ENCODE results near the gene SP100.

Gene SP100

GRCh38 chr2:230578106-230578505 lies 162.1 kb downstream of the SP100 start:
- DNase-seq (ENCODE audit: extremely low read depth, insufficient read length) = no peak
- H3K36me3 ChIP-seq (ENCODE audit: control insufficient read depth, insufficient read depth, low read length) = peaks cover 12% of the 10 kb centered on the region
- H3K4me3 ChIP-seq (replicated peaks; ENCODE audit: low read depth, low read length) = no peak overlapping the region
- no peak for TF ChIP-seq CTCF (IDR thresholded peaks at IDR 0.05; ENCODE audit: insufficient read depth, low read length, poor library complexity, severe bottlenecking)
- no peaks in the 10 kb centered on the region for H3K27me3 ChIP-seq (replicated peaks; ENCODE audit: control insufficient read depth, insufficient read depth, low read length)

- peak; percentile 76 for DNase-seq (ENCODE audit: extremely low read depth, insufficient read length)
- no peak overlapping the region; the same call in 1 of the 2 replicates for H3K4me3 ChIP-seq (replicated peaks; ENCODE audit: low read depth, low read length)
- no peaks in the 10 kb centered on the region for H3K27me3 ChIP-seq (replicated peaks; ENCODE audit: control insufficient read depth, insufficient read depth, low read length)
- TF ChIP-seq CTCF (IDR thresholded peaks at IDR 0.05; ENCODE audit: insufficient read depth, low read length, poor library complexity, severe bottlenecking) = no peak
- H3K36me3 ChIP-seq (ENCODE audit: control insufficient read depth, insufficient read depth, low read length) = peaks cover 6% of the 10 kb centered on the region
These were observed 166.9 kb downstream of the SP100 start for GRCh38 chr2:230582851-230583283.

GRCh38 chr2:230583581-230583980 lies 167.6 kb downstream of the SP100 start:
- Histone ChIP-seq H3K4me3 (replicated peaks; ENCODE audit: low read depth, low read length) (no peak overlapping the region; the same call in 1 of the 2 replicates), H3K36me3 (ENCODE audit: control insufficient read depth, insufficient read depth, low read length) (peaks cover 6% of the 10 kb centered on the region), H3K27me3 (replicated peaks; ENCODE audit: control insufficient read depth, insufficient read depth, low read length) (no peaks in the 10 kb centered on the region)
- TF ChIP-seq CTCF (IDR thresholded peaks at IDR 0.05; ENCODE audit: insufficient read depth, low read length, poor library complexity, severe bottlenecking) = no peak
- no peak for DNase-seq (ENCODE audit: extremely low read depth, insufficient read length)

- peak overlapping the region; percentile 39 for H3K4me3 ChIP-seq (replicated peaks; ENCODE audit: low read depth, low read length)
- DNase-seq (ENCODE audit: extremely low read depth, insufficient read length) = no peak
- H3K27me3 ChIP-seq (replicated peaks; ENCODE audit: control insufficient read depth, insufficient read depth, low read length) = no peaks in the 10 kb centered on the region
- no peaks in the 10 kb centered on the region; the same call in 1 of the 2 replicates for H3K36me3 ChIP-seq (ENCODE audit: control insufficient read depth, insufficient read depth, low read length)
- no peak for TF ChIP-seq CTCF (IDR thresholded peaks at IDR 0.05; ENCODE audit: insufficient read depth, low read length, poor library complexity, severe bottlenecking)
These were observed 170.5 kb downstream of the SP100 start for GRCh38 chr2:230586328-230586982.

- no peaks in the 10 kb centered on the region for H3K27me3 ChIP-seq (replicated peaks; ENCODE audit: control insufficient read depth, insufficient read depth, low read length)
- DNase-seq (ENCODE audit: extremely low read depth, insufficient read length) = no peak
- H3K36me3 ChIP-seq (ENCODE audit: control insufficient read depth, insufficient read depth, low read length) = no peaks in the 10 kb centered on the region; the same call in 1 of the 2 replicates
- peak overlapping the region; percentile 61 for H3K4me3 ChIP-seq (replicated peaks; ENCODE audit: low read depth, low read length)
- no peak for TF ChIP-seq CTCF (IDR thresholded peaks at IDR 0.05; ENCODE audit: insufficient read depth, low read length, poor library complexity, severe bottlenecking)
These were observed 173.0 kb downstream of the SP100 start for GRCh38 chr2:230589025-230589424.

Measured in GM06990 (cell line).